DOHH2 (cell line): ENCODE results near the gene GNS.

Experiments used
- H3F3A ChIP-seq: fragments of 200-600 bp; sonication (generic), shearing (Covaris generic); 2 replicates; pipeline ENCODE4 v1.6.0; 2016; ENCODE audit warnings: antibody characterized with exemption, mild to moderate bottlenecking; ENCODE audit not compliant: control insufficient read depth, insufficient read depth
- H3K27ac ChIP-seq: fragments of 200-600 bp; sonication (generic); 2 replicates; pipeline ENCODE4 v1.5.1; 2014; ENCODE audit warnings: low read depth, mild to moderate bottlenecking, low read length, moderate library complexity
- H3K27me3 ChIP-seq: fragments of 200-600 bp; sonication (generic); 2 replicates; pipeline ENCODE4 v1.6.1; 2014; ENCODE audit warnings: mild to moderate bottlenecking, low read length, mixed read lengths; ENCODE audit not compliant: control insufficient read depth
- H3K36me3 ChIP-seq: fragments of 200-600 bp; sonication (generic); 2 replicates; pipeline ENCODE4 v1.6.1; 2014; ENCODE audit warnings: mild to moderate bottlenecking, low read length, moderate library complexity, mixed read lengths; ENCODE audit not compliant: control insufficient read depth
- H3K4me1 ChIP-seq: fragments of 200-600 bp; sonication (generic); 2 replicates; pipeline ENCODE4 v1.6.1; 2014; ENCODE audit warnings: mild to moderate bottlenecking, low read length, mixed read lengths; ENCODE audit not compliant: control insufficient read depth
- H3K4me2 ChIP-seq: fragments of 200-600 bp; sonication (generic); 2 replicates; pipeline ENCODE4 v1.6.0; 2014; ENCODE audit warnings: mild to moderate bottlenecking, low read length, moderate library complexity
- H3K4me3 ChIP-seq: fragments of 200-600 bp; sonication (generic); 2 replicates; pipeline ENCODE4 v1.5.1; 2014; ENCODE audit warnings: mild to moderate bottlenecking, low read length, mixed read lengths
- H3K79me2 ChIP-seq: fragments of 200-600 bp; sonication (generic); 2 replicates; pipeline ENCODE4 v1.6.1; 2014; ENCODE audit warnings: mild to moderate bottlenecking, low read length, mixed read lengths; ENCODE audit not compliant: control insufficient read depth
- H3K9me2 ChIP-seq: fragments of 200-600 bp; sonication (generic); replicated peaks from 2 replicates; pipeline ENCODE4 v1.6.1; 2014; ENCODE audit warnings: mild to moderate bottlenecking, low read length, mixed read lengths; ENCODE audit not compliant: control insufficient read depth
- H3K9me3 ChIP-seq: fragments of 200-600 bp; sonication (generic); 2 replicates; pipeline ENCODE4 v1.6.1; 2014; ENCODE audit warnings: antibody characterized with exemption, low read length, mixed read lengths; ENCODE audit not compliant: control insufficient read depth, insufficient read depth
- H4K20me1 ChIP-seq: fragments of 200-600 bp; sonication (generic); 2 replicates; pipeline ENCODE4 v1.6.0; 2014; ENCODE audit warnings: low read depth, mild to moderate bottlenecking, antibody characterized with exemption, low read length, moderate library complexity; ENCODE audit not compliant: control insufficient read depth, insufficient read depth
- CTCF ChIP-seq: fragments of 200-600 bp; sonication (generic); IDR thresholded peaks from one replicate; pipeline ENCODE4 v1.5.1; 2014; ENCODE audit warnings: antibody characterized with exemption, mild to moderate bottlenecking, low read depth, low read length; ENCODE audit not compliant: poor library complexity, severe bottlenecking
- EZH2phosphoT487 ChIP-seq: fragments of 200-600 bp; sonication (generic); IDR thresholded peaks from 2 replicates; pipeline ENCODE4 v1.6.1; 2017; ENCODE audit warnings: borderline replicate concordance, mild to moderate bottlenecking, antibody characterized with exemption, low read length, moderate library complexity, mixed read lengths

The GNS gene

GRCh38 chr12:64731683-64732082 lies 27.5 kb downstream of the GNS start:
- Histone ChIP-seq H3K9me2 (no peaks in the 10 kb centered on the region), H3K36me3 (peaks cover 6% of the 10 kb centered on the region; the same call in 1 of the 2 replicates), H3F3A (0 out of 2 replicates have a peak, but pooled peaks cover 4% of the 10 kb centered on the region), H3K4me1 (peaks cover 13% of the 10 kb centered on the region), H3K9me3 (no peaks in the 10 kb centered on the region), H3K79me2 (no peaks in the 10 kb centered on the region), H4K20me1 (no peaks in the 10 kb centered on the region), H3K27me3 (no peaks in the 10 kb centered on the region), H3K27ac (no peak overlapping the region), H3K4me2 (no peak overlapping the region), H3K4me3 (no peak overlapping the region)
- no peak for TF ChIP-seq CTCF
- no peak for TF ChIP-seq EZH2phosphoT487

- H3K9me3 ChIP-seq, result no peaks in the 10 kb centered on the region
- no peak overlapping the region for H3K27ac ChIP-seq
- H3K4me3 ChIP-seq, result no peak overlapping the region
- H3K79me2 ChIP-seq, result no peaks in the 10 kb centered on the region
- H3K27me3 ChIP-seq, result no peaks in the 10 kb centered on the region
- no peaks in the 10 kb centered on the region; the same call in 1 of the 2 replicates for H3K36me3 ChIP-seq
- H4K20me1 ChIP-seq, result no peaks in the 10 kb centered on the region
- no peak for TF ChIP-seq EZH2phosphoT487
- no peak for TF ChIP-seq CTCF
- H3K4me1 ChIP-seq, result peaks cover 13% of the 10 kb centered on the region
- H3K9me2 ChIP-seq, result no peaks in the 10 kb centered on the region
- no peak overlapping the region for H3K4me2 ChIP-seq
- 0 out of 2 replicates have a peak, but pooled peaks cover 4% of the 10 kb centered on the region for H3F3A ChIP-seq
Measured at GRCh38 chr12:64730588-64730969, 28.6 kb downstream of the GNS start.

- H3K27ac ChIP-seq, result no peak overlapping the region
- no peak overlapping the region for H3K4me2 ChIP-seq
Measured at GRCh38 chr12:64729909-64730587, 29.2 kb downstream of the GNS start.

More at GRCh38 chr12:64729909-64730587, 29.2 kb downstream of the GNS start:
- Histone ChIP-seq H3K27me3 (no peaks in the 10 kb centered on the region), H4K20me1 (no peaks in the 10 kb centered on the region), H3K4me3 (no peak overlapping the region), H3K36me3 (no peaks in the 10 kb centered on the region), H3F3A (0 out of 2 replicates have a peak, but pooled peaks cover 4% of the 10 kb centered on the region), H3K4me1 (peaks cover 13% of the 10 kb centered on the region), H3K9me3 (no peaks in the 10 kb centered on the region), H3K9me2 (no peaks in the 10 kb centered on the region), H3K79me2 (no peaks in the 10 kb centered on the region)
- no peak for TF ChIP-seq EZH2phosphoT487
- TF ChIP-seq CTCF, result no peak
